GM12875 (cell line): ENCODE measurements around the gene SH2D5.

Experiments used
- H3K4me3 ChIP-seq: one replicate; pipeline ENCODE4 v1.5.1; 2011; ENCODE audit warnings: low read depth, low read length, control low read depth
- CTCF ChIP-seq: IDR thresholded peaks from 2 replicates; pipeline ENCODE4 v1.5.1; 2011; ENCODE audit warnings: low read depth, mild to moderate bottlenecking, control low read depth, inconsistent platforms, low read length, moderate library complexity, borderline replicate concordance; ENCODE audit not compliant: insufficient read depth

Gene SH2D5

GRCh38 chr1:20724364-20725188 lies 7.9 kb downstream of the SH2D5 start:
- no peak overlapping the region for H3K4me3 ChIP-seq
- no peak for TF ChIP-seq CTCF

- no peak for TF ChIP-seq CTCF
- no peak overlapping the region for H3K4me3 ChIP-seq
Observed at GRCh38 chr1:20723537-20724363, 8.8 kb downstream of the SH2D5 start.

- TF ChIP-seq CTCF = no peak
- H3K4me3 ChIP-seq = no peak overlapping the region
Observed at GRCh38 chr1:20723159-20723536, 9.4 kb downstream of the SH2D5 start.

- H3K4me3 ChIP-seq = no peak overlapping the region
- no peak for TF ChIP-seq CTCF
Observed at GRCh38 chr1:20721117-20722061, 11.1 kb downstream of the SH2D5 start.

GRCh38 chr1:20720631-20721091 lies 11.8 kb downstream of the SH2D5 start:
- TF ChIP-seq CTCF = no peak
- no peak overlapping the region for H3K4me3 ChIP-seq

GRCh38 chr1:20719871-20720620 lies 12.5 kb downstream of the SH2D5 start:
- H3K4me3 ChIP-seq = no peak overlapping the region
- no peak for TF ChIP-seq CTCF
